GM19193 (cell line): Measurements from ENCODE around the gene PRSS48.

Experiments used
- POLR2A ChIP-seq: IDR thresholded peaks from 4 replicates; pipeline ENCODE4 v1.6.1; 2011; ENCODE audit not compliant: insufficient read depth, insufficient read length; ENCODE audit errors: extremely low read depth

PRSS48 gene

GRCh38 chr4:151251603-151252304, 25.2 kb upstream of the PRSS48 start:
- no peak for TF ChIP-seq POLR2A

- no peak for TF ChIP-seq POLR2A
These were observed 20.8 kb upstream of the PRSS48 start for GRCh38 chr4:151256134-151256533.

- TF ChIP-seq POLR2A = no peak
These were observed 19.3 kb upstream of the PRSS48 start for GRCh38 chr4:151257704-151258103.

GRCh38 chr4:151259752-151260151, 17.2 kb upstream of the PRSS48 start:
- no peak for TF ChIP-seq POLR2A

- no peak for TF ChIP-seq POLR2A
These were observed 16.4 kb upstream of the PRSS48 start for GRCh38 chr4:151260526-151260925.

- no peak for TF ChIP-seq POLR2A
These were observed 13.5 kb upstream of the PRSS48 start for GRCh38 chr4:151263455-151263854.

- no peak for TF ChIP-seq POLR2A
These were observed 10.5 kb upstream of the PRSS48 start for GRCh38 chr4:151266497-151266896.

GRCh38 chr4:151267104-151267503, 9.9 kb upstream of the PRSS48 start:
- no peak for TF ChIP-seq POLR2A

- no peak for TF ChIP-seq POLR2A
These were observed 9.0 kb upstream of the PRSS48 start for GRCh38 chr4:151267822-151268535.

- no peak for TF ChIP-seq POLR2A
These were observed 7.7 kb downstream of the PRSS48 start for GRCh38 chr4:151284534-151285245.

GRCh38 chr4:151287409-151287808, 10.4 kb downstream of the PRSS48 start:
- no peak for TF ChIP-seq POLR2A

- no peak for TF ChIP-seq POLR2A
These were observed 14.5 kb downstream of the PRSS48 start for GRCh38 chr4:151291485-151291884.

GRCh38 chr4:151292038-151292437, 15.1 kb downstream of the PRSS48 start:
- no peak for TF ChIP-seq POLR2A

- no peak for TF ChIP-seq POLR2A
These were observed 18.0 kb downstream of the PRSS48 start for GRCh38 chr4:151294833-151295496.

- no peak for TF ChIP-seq POLR2A
These were observed 19.3 kb downstream of the PRSS48 start for GRCh38 chr4:151296227-151296626.
